ENCODE results near the gene FAM72A.

DNA sequence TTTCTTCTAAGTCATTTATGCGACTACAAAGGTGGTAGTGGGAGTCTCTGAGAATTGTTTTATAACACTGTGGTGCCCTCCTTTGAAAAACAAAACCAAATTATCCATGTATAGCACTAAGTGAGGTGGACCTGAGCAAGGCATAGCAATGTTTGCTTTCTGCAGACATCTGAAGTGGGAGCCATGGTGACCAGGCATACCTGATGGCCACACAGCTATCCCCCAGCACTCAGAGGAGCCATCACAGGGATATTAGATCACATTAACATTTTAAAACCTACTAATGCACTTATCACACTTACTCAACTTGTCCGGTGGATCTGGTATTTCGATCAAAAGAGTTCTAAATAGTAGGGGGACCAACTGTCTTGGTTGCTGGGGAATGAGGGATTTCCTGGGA is 60.6 kb downstream of the FAM72A start:
- TF ChIP-seq, protein P1, sequence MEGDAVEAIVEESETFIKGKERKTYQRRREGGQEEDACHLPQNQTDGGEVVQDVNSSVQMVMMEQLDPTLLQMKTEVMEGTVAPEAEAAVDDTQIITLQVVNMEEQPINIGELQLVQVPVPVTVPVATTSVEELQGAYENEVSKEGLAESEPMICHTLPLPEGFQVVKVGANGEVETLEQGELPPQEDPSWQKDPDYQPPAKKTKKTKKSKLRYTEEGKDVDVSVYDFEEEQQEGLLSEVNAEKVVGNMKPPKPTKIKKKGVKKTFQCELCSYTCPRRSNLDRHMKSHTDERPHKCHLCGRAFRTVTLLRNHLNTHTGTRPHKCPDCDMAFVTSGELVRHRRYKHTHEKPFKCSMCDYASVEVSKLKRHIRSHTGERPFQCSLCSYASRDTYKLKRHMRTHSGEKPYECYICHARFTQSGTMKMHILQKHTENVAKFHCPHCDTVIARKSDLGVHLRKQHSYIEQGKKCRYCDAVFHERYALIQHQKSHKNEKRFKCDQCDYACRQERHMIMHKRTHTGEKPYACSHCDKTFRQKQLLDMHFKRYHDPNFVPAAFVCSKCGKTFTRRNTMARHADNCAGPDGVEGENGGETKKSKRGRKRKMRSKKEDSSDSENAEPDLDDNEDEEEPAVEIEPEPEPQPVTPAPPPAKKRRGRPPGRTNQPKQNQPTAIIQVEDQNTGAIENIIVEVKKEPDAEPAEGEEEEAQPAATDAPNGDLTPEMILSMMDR (IDR thresholded peaks at IDR 0.05), result no peak
- no peak for TF ChIP-seq POLR2A (IDR thresholded peaks at IDR 0.05)
